Left ventricle myocardium inferior (tissue), 1 donor: ENCODE data around the gene PDLIM5. TPM values are rescaled to one million over a fixed set of nuclear protein-coding genes. Genes with fewer than 3 reads are reported as not detected.
A peak's percentile ranks its signal among the peaks of the same experiment; 100 is the strongest.

Experiments used
- DNase-seq: peaks from one replicate; pipeline ENCODE4 v3.0.0-alpha.2; 2020
- H3K27ac ChIP-seq: fragments of 200-600 bp; replicated peaks from 2 replicates; pipeline ENCODE4 v1.8.0; 2021
- H3K27me3 ChIP-seq: fragments of 200-600 bp; 2 replicates; pipeline ENCODE4 v1.8.0; 2021; ENCODE audit warnings: low read depth
- H3K36me3 ChIP-seq: fragments of 200-600 bp; 2 replicates; pipeline ENCODE4 v1.8.0; 2021
- H3K4me1 ChIP-seq: fragments of 200-600 bp; 2 replicates; pipeline ENCODE4 v1.8.0; 2021
- H3K4me3 ChIP-seq: fragments of 200-600 bp; 2 replicates; pipeline ENCODE4 v1.8.0; 2021; ENCODE audit warnings: mild to moderate bottlenecking, moderate library complexity
- H3K9me3 ChIP-seq: fragments of 200-600 bp; replicated peaks from 2 replicates; pipeline ENCODE4 v1.8.0; 2021
- intact Hi-C: fragments of 100-400 bp; cut with micrococcal nuclease; formaldehyde crosslinking; loops from one replicate; pipeline ENCODE4 v1.11.0; 2022
- total RNA-seq: library from RNA; stranded (reverse); fragmentation: NEBNext Ultra II Directional; extraction: Animal tissue kit (Norgen Biotek cat#: 25700); gene quantifications from one replicate; pipeline ENCODE4 v1.2.1, GENCODE V29; 2021
- TF ChIP-seq, protein P1 (sequence below): fragments of 200-600 bp; IDR thresholded peaks from 2 replicates; pipeline ENCODE4 v1.8.0; 2021; ENCODE audit warnings: antibody characterized with exemption, mild to moderate bottlenecking, borderline replicate concordance
- donor health status: DM: no; HTN: yes; CAD: no; lungs with severe emphysema.

Gene PDLIM5
- total RNA-seq, 1 donor from 2014 or later, result 982 TPM

DNA sequence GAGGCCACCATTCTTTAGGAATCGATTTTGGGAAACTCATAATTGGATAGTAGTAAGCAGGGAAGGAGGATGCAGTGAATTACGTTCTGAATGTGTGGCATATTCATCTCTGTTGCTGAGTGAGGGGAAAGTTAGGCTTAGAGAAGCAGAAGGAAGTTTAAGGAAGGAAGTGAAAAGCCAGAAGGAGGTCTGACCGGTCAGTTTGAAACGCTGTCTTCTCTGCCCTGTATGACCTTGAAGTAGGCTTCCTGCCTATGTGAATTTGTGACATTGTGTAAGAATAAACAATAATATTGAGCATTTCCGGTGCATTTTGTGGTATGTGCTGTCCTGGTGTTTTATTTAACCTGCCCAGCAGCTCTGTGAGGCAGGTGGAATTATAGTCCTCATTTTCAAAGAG is 67.3 kb downstream of the PDLIM5 start:
- Histone ChIP-seq H3K4me1 (peaks cover 100% of the 10 kb centered on the region), H3K27ac (peak overlapping the region; percentile 60), H3K9me3 (no peaks in the 10 kb centered on the region), H3K4me3 (peak overlapping the region; percentile 9), H3K36me3 (peaks cover 6% of the 10 kb centered on the region), H3K27me3 (no peaks in the 10 kb centered on the region)
- DNase-seq, result no peak
- TF ChIP-seq, protein P1, sequence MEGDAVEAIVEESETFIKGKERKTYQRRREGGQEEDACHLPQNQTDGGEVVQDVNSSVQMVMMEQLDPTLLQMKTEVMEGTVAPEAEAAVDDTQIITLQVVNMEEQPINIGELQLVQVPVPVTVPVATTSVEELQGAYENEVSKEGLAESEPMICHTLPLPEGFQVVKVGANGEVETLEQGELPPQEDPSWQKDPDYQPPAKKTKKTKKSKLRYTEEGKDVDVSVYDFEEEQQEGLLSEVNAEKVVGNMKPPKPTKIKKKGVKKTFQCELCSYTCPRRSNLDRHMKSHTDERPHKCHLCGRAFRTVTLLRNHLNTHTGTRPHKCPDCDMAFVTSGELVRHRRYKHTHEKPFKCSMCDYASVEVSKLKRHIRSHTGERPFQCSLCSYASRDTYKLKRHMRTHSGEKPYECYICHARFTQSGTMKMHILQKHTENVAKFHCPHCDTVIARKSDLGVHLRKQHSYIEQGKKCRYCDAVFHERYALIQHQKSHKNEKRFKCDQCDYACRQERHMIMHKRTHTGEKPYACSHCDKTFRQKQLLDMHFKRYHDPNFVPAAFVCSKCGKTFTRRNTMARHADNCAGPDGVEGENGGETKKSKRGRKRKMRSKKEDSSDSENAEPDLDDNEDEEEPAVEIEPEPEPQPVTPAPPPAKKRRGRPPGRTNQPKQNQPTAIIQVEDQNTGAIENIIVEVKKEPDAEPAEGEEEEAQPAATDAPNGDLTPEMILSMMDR, result no peak
- intact Hi-C loops, result no loop called here

DNA sequence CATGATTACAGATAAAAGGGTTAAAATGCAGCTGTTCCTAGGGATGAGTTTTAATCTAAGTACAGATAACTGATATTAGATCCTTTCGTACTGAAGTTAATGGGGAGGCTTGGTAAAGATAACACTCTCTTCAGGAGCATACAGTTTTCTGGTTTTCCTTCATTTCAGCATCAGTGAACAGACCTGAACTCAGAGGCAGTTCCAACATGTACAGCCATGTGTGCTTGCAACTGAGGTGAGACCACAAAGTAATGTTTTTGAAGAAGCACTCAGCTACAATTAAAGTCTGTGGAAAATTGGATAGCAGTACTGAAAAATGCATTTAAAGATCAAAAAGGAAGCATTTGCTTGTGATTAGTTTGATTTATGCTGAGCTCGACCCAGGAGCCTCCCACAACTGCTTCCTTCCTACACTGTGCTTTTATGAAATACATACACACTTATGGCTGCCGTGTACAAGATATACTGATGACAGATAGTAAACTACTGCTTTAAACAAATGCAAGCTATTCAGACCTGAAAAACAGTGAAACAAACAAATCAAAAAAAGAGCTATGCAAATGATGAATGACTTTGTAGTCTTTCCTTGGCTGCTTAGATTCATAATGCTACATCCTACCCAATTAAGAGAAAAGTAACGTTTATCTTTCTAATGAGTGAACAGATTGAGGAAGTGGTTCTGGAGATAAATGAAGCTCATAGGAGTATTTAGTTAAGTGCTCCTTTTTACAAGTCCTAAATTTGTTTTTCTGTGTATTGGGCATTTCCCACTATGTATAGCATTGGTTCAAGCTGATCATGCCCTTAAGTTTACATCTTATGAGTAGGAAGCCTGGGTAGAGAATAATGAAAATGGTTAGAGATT is 68.4 kb downstream of the PDLIM5 start:
- peaks cover 99% of the 10 kb centered on the region for H3K4me1 ChIP-seq
- intact Hi-C loops, result no loop called here
- H3K27ac ChIP-seq, result peak overlapping the region; percentile 60

DNA sequence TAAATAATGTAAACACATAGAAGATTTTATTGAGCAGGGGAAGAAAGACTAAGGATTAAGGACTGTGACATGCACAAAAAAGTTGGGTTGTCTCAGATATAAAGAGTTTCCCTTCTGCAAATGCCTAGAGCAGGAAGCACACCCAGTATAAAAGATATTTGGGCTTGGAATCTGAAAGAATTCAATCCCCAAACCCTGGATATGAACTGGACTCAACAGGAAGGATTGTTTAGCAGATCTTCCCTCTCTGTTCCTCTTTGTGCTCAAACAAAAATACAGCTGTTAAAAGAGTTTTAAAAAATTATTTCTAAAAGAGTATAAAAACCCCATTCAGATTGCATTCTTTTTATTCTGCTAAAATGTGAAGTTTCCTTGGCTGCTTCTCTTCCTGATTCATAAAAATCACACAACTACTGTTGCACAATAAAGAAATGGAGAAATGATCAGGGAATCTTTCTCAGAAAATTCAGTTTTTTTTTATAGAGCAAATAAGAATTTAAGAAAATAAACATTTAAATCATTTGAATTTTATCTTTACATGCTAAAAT is 71.4 kb downstream of the PDLIM5 start:
- Histone ChIP-seq H3K9me3 (no peaks in the 10 kb centered on the region), H3K4me3 (no peak overlapping the region), H3K27ac (peak overlapping the region; percentile 66), H3K36me3 (peaks cover 15% of the 10 kb centered on the region), H3K27me3 (no peaks in the 10 kb centered on the region), H3K4me1 (peaks cover 99% of the 10 kb centered on the region)
- DNase-seq, result no peak
- intact Hi-C loops, result no loop called here
- TF ChIP-seq, protein P1, result no peak

More for the DNA sequence above, 68.4 kb downstream of the PDLIM5 start:
- TF ChIP-seq, protein P1, result no peak
- H3K36me3 ChIP-seq, result peaks cover 15% of the 10 kb centered on the region
- peak overlapping the region; percentile 9 for H3K4me3 ChIP-seq
- no peaks in the 10 kb centered on the region for H3K27me3 ChIP-seq
- no peak for DNase-seq
- H3K9me3 ChIP-seq, result no peaks in the 10 kb centered on the region

DNA sequence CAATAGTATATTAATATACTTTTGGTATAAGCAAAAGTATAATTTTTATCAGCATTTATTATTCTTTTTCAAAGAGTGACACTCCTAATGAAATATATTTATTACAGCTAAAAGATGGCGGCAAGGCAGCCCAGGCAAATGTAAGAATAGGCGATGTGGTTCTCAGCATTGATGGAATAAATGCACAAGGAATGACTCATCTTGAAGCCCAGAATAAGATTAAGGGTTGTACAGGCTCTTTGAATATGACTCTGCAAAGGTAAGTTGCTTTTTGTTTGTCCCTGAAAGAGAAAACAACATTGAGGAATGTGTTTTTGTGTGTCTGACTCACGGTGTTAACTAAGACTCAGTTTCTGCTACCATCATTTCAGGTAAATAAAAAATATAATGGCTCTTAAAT is 71.9 kb downstream of the PDLIM5 start:
- no peak for DNase-seq
- Histone ChIP-seq H3K9me3 (no peaks in the 10 kb centered on the region), H3K27ac (peak overlapping the region; percentile 66), H3K4me1 (peaks cover 99% of the 10 kb centered on the region), H3K4me3 (no peak overlapping the region), H3K36me3 (peaks cover 15% of the 10 kb centered on the region), H3K27me3 (no peaks in the 10 kb centered on the region)
- TF ChIP-seq, protein P1, result no peak
- intact Hi-C loops, result no loop called here

DNA sequence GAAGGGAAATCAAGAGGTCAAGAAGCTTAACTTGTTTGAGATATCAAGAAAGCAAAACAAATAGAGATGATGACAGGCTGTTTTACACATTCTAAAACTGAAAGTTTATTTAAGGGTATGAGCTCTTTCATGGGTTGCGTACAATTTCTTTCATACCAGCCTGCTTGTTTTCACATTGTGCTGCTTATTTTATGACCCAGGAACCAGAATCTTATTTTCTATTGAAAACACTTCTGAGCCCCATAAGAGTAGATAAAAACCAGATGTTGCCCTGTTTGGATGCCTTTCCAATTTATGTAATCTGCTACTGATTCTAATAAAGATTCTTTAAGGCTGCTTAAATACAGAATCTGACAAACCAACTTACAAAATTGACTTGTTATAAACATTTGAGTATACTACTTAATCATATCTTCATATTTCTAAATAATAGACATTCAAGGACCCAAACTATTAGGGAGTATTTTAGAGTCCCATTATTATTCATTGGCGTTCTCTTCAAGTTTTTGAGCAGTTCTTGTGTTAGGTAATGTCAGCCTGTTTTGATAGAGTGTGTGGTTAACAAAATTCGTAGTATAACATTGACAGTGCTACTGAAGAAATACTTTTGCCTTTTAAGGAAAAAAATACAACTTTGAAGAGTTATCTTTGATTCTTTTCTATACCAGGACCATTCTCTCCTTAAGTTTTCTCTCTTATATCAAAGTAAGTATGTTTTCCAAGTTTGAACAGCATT is 74.4 kb downstream of the PDLIM5 start:
- peaks cover 15% of the 10 kb centered on the region for H3K36me3 ChIP-seq
- no peaks in the 10 kb centered on the region for H3K27me3 ChIP-seq
- H3K27ac ChIP-seq, result peak overlapping the region; percentile 66
- intact Hi-C loops, result no loop called here
- TF ChIP-seq, protein P1, result no peak
- peak overlapping the region; percentile 22 for H3K4me3 ChIP-seq
- DNase-seq, result no peak
- no peaks in the 10 kb centered on the region for H3K9me3 ChIP-seq
- H3K4me1 ChIP-seq, result peaks cover 99% of the 10 kb centered on the region
